Measurements from ENCODE around the gene SLC12A3.
A peak's percentile ranks its signal among the peaks of the same experiment; 100 is the strongest.

The SLC12A3 gene

GRCh38 chr16:56864960-56865359, at the start of gene SLC12A3:
Gene SLC12A3 (plus strand): TSS chr16:56865207. CDS start chr16:56865236, 29 bp downstream.
- DNase-seq, result no peak

- DNase-seq, result no peak
Measured at GRCh38 chr16:56815721-56816120, 49.3 kb upstream of the SLC12A3 start.

- DNase-seq, result no peak
Measured at GRCh38 chr16:56817056-56817455, 48.0 kb upstream of the SLC12A3 start.

GRCh38 chr16:56817938-56818337, 47.1 kb upstream of the SLC12A3 start:
- DNase-seq, result no peak

GRCh38 chr16:56823081-56823733, 41.8 kb upstream of the SLC12A3 start:
- no peak for DNase-seq

GRCh38 chr16:56824331-56824730, 40.7 kb upstream of the SLC12A3 start:
- DNase-seq, result peak; percentile 6 to 69

- no peak for DNase-seq
Measured at GRCh38 chr16:56824804-56825203, 40.2 kb upstream of the SLC12A3 start.

GRCh38 chr16:56825826-56826225, 39.2 kb upstream of the SLC12A3 start:
- DNase-seq, result no peak

GRCh38 chr16:56828647-56829046, 36.4 kb upstream of the SLC12A3 start:
- no peak for DNase-seq

- no peak for DNase-seq
Measured at GRCh38 chr16:56830669-56831068, 34.3 kb upstream of the SLC12A3 start.

GRCh38 chr16:56832768-56833167, 32.2 kb upstream of the SLC12A3 start:
- DNase-seq, result no peak

- DNase-seq, result no peak
Measured at GRCh38 chr16:56833243-56833970, 31.6 kb upstream of the SLC12A3 start.

GRCh38 chr16:56835320-56835719, 29.7 kb upstream of the SLC12A3 start:
- no peak for DNase-seq

- DNase-seq, result no peak
Measured at GRCh38 chr16:56836410-56837230, 28.4 kb upstream of the SLC12A3 start.

- DNase-seq, result no peak
Measured at GRCh38 chr16:56838622-56839337, 26.2 kb upstream of the SLC12A3 start.

GRCh38 chr16:56841233-56841632, 23.8 kb upstream of the SLC12A3 start:
- no peak for DNase-seq

- no peak for DNase-seq
Measured at GRCh38 chr16:56841659-56842058, 23.3 kb upstream of the SLC12A3 start.

- no peak for DNase-seq
Measured at GRCh38 chr16:56842133-56842532, 22.9 kb upstream of the SLC12A3 start.

- DNase-seq, result no peak
Measured at GRCh38 chr16:56844056-56844455, 21.0 kb upstream of the SLC12A3 start.

- no peak for DNase-seq
Measured at GRCh38 chr16:56847173-56847910, 17.7 kb upstream of the SLC12A3 start.

- DNase-seq, result no peak
Measured at GRCh38 chr16:56848029-56848936, 16.7 kb upstream of the SLC12A3 start.
